WI38 (cell line): ENCODE data around the gene HEPHL1.

ENCODE experiments used
- H3K4me3 ChIP-seq: 2 replicates; pipeline ENCODE4 v1.5.1; 2011; ENCODE audit warnings: low read depth, mild to moderate bottlenecking, control low read depth, low read length
- CTCF ChIP-seq: IDR thresholded peaks from 2 replicates; pipeline ENCODE4 v1.5.1; 2012; ENCODE audit warnings: low read depth, mild to moderate bottlenecking, control low read depth, low read length

The HEPHL1 gene

GRCh38 chr11:94007426-94007825, 13.7 kb upstream of the HEPHL1 start:
- no peak overlapping the region for H3K4me3 ChIP-seq
- TF ChIP-seq CTCF: no peak

- no peak for TF ChIP-seq CTCF
- no peak overlapping the region for H3K4me3 ChIP-seq
Measured at GRCh38 chr11:94007906-94008305, 13.2 kb upstream of the HEPHL1 start.

- no peak overlapping the region for H3K4me3 ChIP-seq
- TF ChIP-seq CTCF: no peak
Measured at GRCh38 chr11:94010136-94010535, 11.0 kb upstream of the HEPHL1 start.

GRCh38 chr11:94011478-94011877, 9.7 kb upstream of the HEPHL1 start:
- no peak for TF ChIP-seq CTCF
- H3K4me3 ChIP-seq: no peak overlapping the region

GRCh38 chr11:94017446-94017845, 3.7 kb upstream of the HEPHL1 start:
- TF ChIP-seq CTCF: no peak
- H3K4me3 ChIP-seq: no peak overlapping the region

GRCh38 chr11:94018721-94019120, 2.4 kb upstream of the HEPHL1 start:
- TF ChIP-seq CTCF: no peak
- no peak overlapping the region for H3K4me3 ChIP-seq

- no peak overlapping the region for H3K4me3 ChIP-seq
- TF ChIP-seq CTCF: no peak
Measured at GRCh38 chr11:94023856-94024255, 2.7 kb downstream of the HEPHL1 start.

GRCh38 chr11:94024547-94024946, 3.4 kb downstream of the HEPHL1 start:
- TF ChIP-seq CTCF: no peak
- no peak overlapping the region for H3K4me3 ChIP-seq
